Stomach smooth muscle (tissue), 2 donors: ENCODE results near the gene GGTA1.
"Not testable (repeated sequence)": the region's sequence is repeated elsewhere in the genome, so short reads cannot be mapped to it uniquely, and the experiment has no call there.

Experiments
- H3K27ac ChIP-seq: one replicate; pipeline ENCODE4 v1.7.0; 2013; ENCODE audit warnings: mild to moderate bottlenecking, low read length, inconsistent platforms
- H3K27me3 ChIP-seq, 2 donors: one replicate each; pipeline ENCODE4 v1.7.0; 2013; ENCODE audit warnings: low read length in 2 of 2; ENCODE audit not compliant: insufficient read depth in 2 of 2, control insufficient read depth in 1 of 2
- H3K36me3 ChIP-seq, 2 donors: one replicate each; pipeline ENCODE4 v1.7.0; 2013; ENCODE audit warnings: low read length in 2 of 2; ENCODE audit not compliant: control insufficient read depth in 2 of 2, insufficient read depth in 2 of 2
- H3K4me1 ChIP-seq: one replicate; pipeline ENCODE4 v1.7.0; 2013; ENCODE audit warnings: low read length; ENCODE audit not compliant: control insufficient read depth, insufficient read depth
- H3K4me3 ChIP-seq, 2 donors: one replicate each; pipeline ENCODE4 v1.7.0; 2013; ENCODE audit warnings: low read length in 2 of 2
- H3K9ac ChIP-seq, 2 donors: one replicate each; pipeline ENCODE4 v1.7.0; 2013; ENCODE audit warnings: low read length in 2 of 2, mild to moderate bottlenecking in 1 of 2
- H3K9me3 ChIP-seq, 2 donors: one replicate each; pipeline ENCODE4 v1.7.0; 2013; ENCODE audit warnings: low read length in 2 of 2; ENCODE audit not compliant: control insufficient read depth in 2 of 2
- donor health status: healthy.
- donor health status: Pancreatic carcinoma.

The GGTA1 gene

DNA sequence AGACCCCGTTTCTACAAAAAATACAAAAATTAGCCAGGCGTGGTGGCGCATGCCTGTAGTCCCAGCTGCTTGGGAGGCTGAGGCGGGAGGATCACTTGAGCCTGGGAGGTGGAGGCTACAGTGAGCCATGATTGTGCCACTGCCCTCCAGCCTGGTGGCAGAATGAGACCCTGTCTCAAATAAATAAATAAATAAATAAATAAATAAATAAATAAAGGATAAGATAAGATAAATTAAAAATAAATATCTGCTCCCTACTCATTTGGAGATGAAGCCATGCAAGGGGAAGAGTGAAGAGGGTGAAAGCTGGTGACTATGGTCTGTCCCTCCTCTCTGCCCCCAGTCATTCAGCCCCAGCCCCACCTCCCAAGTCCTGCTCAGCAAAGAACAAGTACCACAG, 41.2 kb downstream of the GGTA1 start:
- not testable (repeated sequence) for H3K9ac ChIP-seq, H3K27ac ChIP-seq, H3K36me3 ChIP-seq, H3K4me3 ChIP-seq, H3K4me1 ChIP-seq, H3K9me3 ChIP-seq, H3K27me3 ChIP-seq

DNA sequence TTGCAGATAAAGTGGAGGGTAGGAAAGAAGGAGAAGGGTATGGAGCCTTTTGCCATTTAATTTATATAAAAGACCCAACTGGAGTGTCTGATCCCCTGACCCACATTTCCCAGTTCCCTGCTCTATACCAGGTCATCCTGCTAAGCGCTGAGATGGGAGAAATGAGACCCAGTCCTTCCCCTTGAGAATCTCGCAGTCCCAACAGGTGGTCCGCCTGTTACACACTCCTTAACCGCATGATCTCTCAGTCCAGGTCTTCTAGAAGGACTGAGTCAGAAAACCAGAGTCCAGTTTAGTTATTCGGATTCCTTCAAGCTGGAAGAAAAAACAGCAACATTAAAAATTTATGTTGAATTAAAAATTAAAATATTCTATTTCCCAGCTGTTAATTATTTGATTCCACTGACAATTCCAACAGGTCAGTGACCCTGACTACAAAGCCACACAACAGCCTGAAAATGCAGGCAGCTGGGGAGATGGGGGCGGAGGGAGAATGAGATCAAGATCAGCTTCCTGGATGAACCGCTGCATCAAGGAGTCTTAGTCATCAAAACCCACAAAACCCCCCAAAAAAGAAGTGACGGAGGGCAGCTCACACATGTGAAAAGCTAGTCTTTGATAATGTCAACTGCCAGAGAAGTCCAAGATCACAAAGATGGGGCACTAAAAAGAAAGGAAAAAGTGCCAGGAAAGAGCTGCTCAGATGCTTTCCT, 44.0 kb downstream of the GGTA1 start:
- H3K9ac ChIP-seq = no peak overlapping the region
- no peak overlapping the region for H3K4me3 ChIP-seq
- H3K4me1 ChIP-seq = no peaks in the 10 kb centered on the region
- H3K27me3 ChIP-seq = no peaks in the 10 kb centered on the region
- no peaks in the 10 kb centered on the region for H3K9me3 ChIP-seq
- H3K36me3 ChIP-seq = no peaks in the 10 kb centered on the region
- no peak overlapping the region for H3K27ac ChIP-seq

DNA sequence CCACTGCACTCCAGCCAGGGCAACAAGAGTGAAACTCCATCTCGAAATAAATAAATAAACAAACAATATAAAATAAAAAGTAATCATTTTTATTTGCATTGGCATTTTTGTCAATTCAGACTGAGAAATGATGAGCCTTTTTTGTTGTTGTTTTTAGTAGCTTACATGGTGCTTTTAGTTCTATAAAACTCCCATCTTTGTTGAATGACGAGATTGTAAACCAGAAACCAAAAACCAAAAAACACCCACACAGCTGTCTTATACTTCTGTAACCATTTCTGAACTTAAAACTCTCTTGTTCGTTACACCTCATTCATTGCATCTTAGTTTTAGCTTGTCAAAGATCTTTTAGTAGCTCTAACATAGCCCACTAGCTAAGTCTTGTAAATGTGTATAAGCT, 44.7 kb downstream of the GGTA1 start:
- Histone ChIP-seq H3K36me3 (no peaks in the 10 kb centered on the region), H3K9me3 (no peaks in the 10 kb centered on the region), H3K9ac (no peak overlapping the region), H3K4me1 (no peaks in the 10 kb centered on the region), H3K27me3 (no peaks in the 10 kb centered on the region), H3K27ac (no peak overlapping the region), H3K4me3 (no peak overlapping the region)

DNA sequence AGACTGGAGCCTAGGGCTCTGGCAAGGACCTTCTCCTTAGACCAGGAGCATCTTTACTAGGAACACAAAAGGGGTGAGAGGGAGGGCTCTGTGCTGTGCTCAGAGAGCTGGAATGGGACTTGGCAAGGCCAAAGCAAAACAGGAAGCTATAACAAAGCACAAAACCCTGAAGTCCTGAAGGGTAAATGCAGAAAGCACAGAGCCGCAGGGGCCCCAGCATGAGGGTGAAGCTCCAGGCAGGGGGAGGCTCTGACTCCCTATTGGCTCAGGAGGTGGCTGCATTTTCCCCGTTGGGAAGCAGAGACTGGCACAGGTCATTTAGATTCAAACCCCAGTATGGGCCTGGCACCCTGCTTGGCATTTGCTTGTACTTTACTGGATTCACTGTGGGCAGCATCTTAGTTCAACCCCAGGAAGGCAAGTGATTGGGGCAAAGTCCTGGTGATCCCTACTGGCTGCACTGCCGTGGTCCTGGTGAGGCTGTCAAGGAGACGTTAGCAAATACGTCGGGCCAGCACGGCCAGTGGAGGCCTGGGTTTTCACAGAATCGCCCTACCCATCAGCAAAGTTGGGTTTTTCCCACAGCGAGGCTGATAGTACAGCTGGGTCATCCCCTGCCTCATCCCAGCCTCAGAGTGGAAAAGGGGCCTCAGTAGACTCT, 46.3 kb downstream of the GGTA1 start:
- no peaks in the 10 kb centered on the region for H3K4me1 ChIP-seq

GRCh38 chr9:121452085-121452484, 47.6 kb downstream of the GGTA1 start:
- Histone ChIP-seq H3K9ac (no peak overlapping the region), H3K9me3 (no peaks in the 10 kb centered on the region), H3K27ac (no peak overlapping the region), H3K4me1 (no peaks in the 10 kb centered on the region), H3K4me3 (no peak overlapping the region), H3K36me3 (no peaks in the 10 kb centered on the region), H3K27me3 (no peaks in the 10 kb centered on the region)

More for the DNA sequence above, 46.3 kb downstream of the GGTA1 start:
- no peaks in the 10 kb centered on the region for H3K36me3 ChIP-seq
- H3K4me3 ChIP-seq = no peak overlapping the region
- H3K27me3 ChIP-seq = no peaks in the 10 kb centered on the region
- no peaks in the 10 kb centered on the region for H3K9me3 ChIP-seq
- H3K27ac ChIP-seq = no peak overlapping the region
- no peak overlapping the region for H3K9ac ChIP-seq

DNA sequence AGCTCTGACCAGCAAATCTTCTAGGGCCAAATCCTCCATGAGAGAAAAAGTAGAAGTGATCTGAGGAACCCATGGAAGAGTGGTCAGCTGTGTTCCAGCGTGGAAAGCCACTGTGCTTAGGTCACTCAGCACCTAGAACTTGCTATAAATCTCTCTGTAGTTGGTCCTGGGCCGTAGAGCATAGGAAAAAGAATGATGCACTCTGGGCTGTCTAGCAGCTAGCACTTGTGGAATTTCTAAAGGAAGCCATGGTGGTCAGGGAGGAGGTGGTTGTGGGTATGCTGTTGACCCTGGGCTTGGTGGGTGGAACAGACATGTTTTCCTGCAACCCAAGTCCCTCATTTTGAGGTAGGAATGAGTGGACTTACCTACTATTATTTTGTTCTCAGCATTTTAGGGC, 48.1 kb downstream of the GGTA1 start:
- Histone ChIP-seq H3K27ac (no peak overlapping the region), H3K36me3 (no peaks in the 10 kb centered on the region), H3K27me3 (no peaks in the 10 kb centered on the region), H3K4me3 (no peak overlapping the region), H3K9me3 (no peaks in the 10 kb centered on the region), H3K9ac (no peak overlapping the region), H3K4me1 (no peaks in the 10 kb centered on the region)

DNA sequence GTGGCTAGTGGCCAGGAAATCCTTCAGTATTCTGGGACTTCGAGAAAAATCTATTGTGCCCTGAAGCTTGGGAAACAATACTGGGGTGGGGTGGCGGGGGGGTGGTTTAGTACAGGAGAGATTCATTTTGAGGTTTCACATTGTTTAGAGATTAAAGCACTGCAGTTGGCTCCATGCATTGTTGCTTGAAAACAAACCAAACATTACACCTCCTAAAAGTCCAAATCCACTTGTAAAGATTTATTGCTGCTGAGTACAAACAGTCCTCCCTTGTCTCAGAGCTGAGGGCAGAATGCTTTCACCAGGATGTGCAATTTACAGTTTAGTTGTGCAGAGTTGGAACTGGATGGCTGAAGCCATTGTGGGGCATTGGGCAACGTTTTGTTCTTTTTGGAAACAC, 49.4 kb downstream of the GGTA1 start:
- Histone ChIP-seq H3K36me3 (no peaks in the 10 kb centered on the region), H3K4me1 (no peaks in the 10 kb centered on the region), H3K9ac (no peak overlapping the region), H3K9me3 (no peaks in the 10 kb centered on the region), H3K27me3 (no peaks in the 10 kb centered on the region), H3K27ac (no peak overlapping the region), H3K4me3 (no peak overlapping the region)

DNA sequence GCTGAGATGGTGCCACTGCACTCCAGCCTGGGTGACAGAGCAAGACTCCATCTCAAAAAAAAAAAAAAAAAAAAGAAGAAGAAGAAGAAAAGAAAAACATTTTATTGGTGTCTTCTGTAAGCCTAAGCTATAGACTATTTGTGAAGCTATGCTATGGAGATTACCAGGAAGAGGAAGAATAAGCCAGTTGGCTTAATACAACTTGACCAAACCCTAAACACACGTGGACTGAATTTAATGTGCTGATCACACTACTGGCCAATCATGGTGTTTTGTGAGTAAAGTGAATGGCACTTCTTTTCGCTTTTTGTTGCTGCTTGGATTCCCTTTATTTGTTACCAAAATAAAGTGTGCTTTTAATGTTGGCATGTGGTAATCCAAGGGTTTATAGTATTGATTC, 49.9 kb downstream of the GGTA1 start:
- Histone ChIP-seq H3K4me1 (no peaks in the 10 kb centered on the region), H3K27me3 (no peaks in the 10 kb centered on the region), H3K4me3 (no peak overlapping the region), H3K27ac (no peak overlapping the region), H3K9ac (no peak overlapping the region), H3K36me3 (no peaks in the 10 kb centered on the region), H3K9me3 (no peaks in the 10 kb centered on the region)

- Histone ChIP-seq H3K4me1 (no peaks in the 10 kb centered on the region), H3K4me3 (no peak overlapping the region), H3K27me3 (no peaks in the 10 kb centered on the region), H3K9ac (no peak overlapping the region), H3K9me3 (no peaks in the 10 kb centered on the region), H3K36me3 (no peaks in the 10 kb centered on the region), H3K27ac (no peak overlapping the region)
Observed at GRCh38 chr9:121447321-121447834, 52.3 kb downstream of the GGTA1 start.

DNA sequence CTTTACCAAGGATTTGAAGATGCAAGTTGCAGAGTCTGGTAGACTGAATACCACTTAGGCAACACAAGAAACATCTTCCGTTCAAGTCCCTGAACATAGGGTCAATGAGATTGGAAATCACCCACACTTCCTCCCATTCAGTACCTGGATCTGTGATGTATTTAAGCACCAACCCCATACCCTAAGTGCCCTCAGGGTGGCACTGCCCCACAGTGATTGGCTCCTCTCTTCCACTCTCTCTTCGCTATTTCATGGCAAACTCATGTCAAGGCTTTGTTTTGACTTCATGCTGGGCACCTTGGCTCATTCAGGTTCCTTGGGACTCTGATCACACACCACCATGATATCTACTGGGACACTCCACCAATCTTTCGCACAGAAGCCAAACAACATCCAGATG, 53.7 kb downstream of the GGTA1 start:
- H3K4me1 ChIP-seq = no peaks in the 10 kb centered on the region
- H3K27me3 ChIP-seq = no peaks in the 10 kb centered on the region
- no peak overlapping the region for H3K9ac ChIP-seq
- no peak overlapping the region for H3K27ac ChIP-seq
- H3K9me3 ChIP-seq = no peaks in the 10 kb centered on the region
- H3K36me3 ChIP-seq = no peaks in the 10 kb centered on the region
- no peak overlapping the region for H3K4me3 ChIP-seq

DNA sequence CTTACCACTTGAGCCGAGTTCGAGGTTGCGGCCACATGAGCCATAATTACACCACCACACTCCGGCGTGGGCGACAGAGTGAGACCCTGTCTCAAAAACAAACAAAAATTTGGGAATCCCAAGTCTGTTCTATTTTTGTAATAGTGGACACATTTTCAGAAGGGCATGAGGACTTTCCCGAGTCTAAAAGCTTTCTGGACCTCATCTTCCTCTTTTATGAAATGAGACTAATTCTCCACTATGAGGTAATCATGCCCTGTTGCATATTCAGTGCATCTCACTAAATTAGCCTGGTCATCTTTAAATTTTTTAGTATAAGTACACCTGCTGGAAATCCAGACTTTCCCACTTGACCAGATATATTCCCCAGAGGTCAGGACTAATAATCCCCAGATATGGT, 55.7 kb downstream of the GGTA1 start:
- H3K9ac ChIP-seq = no peak overlapping the region
- no peak overlapping the region for H3K4me3 ChIP-seq
- no peak overlapping the region for H3K27ac ChIP-seq
- H3K9me3 ChIP-seq = no peaks in the 10 kb centered on the region
- H3K36me3 ChIP-seq = no peaks in the 10 kb centered on the region
- no peaks in the 10 kb centered on the region for H3K4me1 ChIP-seq
- no peaks in the 10 kb centered on the region for H3K27me3 ChIP-seq
